GM18499 (cell line): ENCODE measurements around the gene HS6ST3.
"Not testable (repeated sequence)": the region's sequence is repeated elsewhere in the genome, so short reads cannot be mapped to it uniquely, and the experiment has no call there.

ENCODE experiments used
- ATAC-seq: cut with Tn5 transposase; IDR thresholded peaks from one replicate; pipeline ENCODE4 v1.9.1; 2021; ENCODE audit warnings: moderate number of reproducible peaks; ENCODE audit not compliant: insufficient read depth, unreplicated experiment

The HS6ST3 gene

GRCh38 chr13:96089749-96090239, at the start of gene HS6ST3:
HS6ST3 (plus strand) TSS chr13:96090107.
- ATAC-seq, result no peak

DNA sequence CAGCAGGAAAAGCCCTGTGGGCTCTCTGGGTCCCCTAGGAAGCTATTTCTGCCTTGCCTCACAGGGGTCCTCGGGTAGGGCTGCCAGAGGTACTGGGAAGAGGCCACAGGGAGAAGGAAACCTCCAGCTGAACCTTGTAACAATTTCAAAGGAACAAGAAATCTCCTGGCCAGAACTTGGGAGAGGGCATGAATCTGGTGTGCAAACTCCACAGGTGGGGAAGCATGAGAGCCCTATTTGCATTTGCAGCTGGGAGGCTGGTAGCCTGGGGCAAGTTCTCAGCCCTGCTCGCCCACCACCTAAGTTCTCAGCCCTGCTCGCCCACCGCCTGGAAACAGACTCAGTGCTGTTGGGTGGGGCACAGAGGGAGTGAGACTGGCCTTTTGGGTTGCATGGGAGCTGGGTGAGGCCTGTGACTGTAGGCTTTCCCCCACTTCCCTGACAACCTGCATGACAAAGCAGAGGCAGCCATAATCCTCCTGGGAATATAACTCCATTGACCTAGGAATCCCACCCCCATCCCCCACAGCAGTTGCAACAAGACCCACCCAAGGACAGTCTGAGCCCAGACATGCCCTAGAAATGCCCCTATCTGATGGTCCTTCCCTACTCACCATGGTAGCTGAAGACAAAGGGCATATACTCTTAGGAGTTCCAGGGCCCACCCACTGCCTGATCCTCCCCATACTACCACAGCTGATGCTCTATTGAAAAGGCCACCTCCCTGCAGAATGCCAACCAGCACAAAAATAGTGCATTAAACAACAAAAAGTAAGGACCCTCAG, 48.4 kb upstream of the HS6ST3 start:
- no peak for ATAC-seq

- ATAC-seq, result no peak
Observed at GRCh38 chr13:96044238-96044637, 45.7 kb upstream of the HS6ST3 start.

- not testable (repeated sequence) for ATAC-seq
Observed at GRCh38 chr13:96046449-96047126, 43.3 kb upstream of the HS6ST3 start.

DNA sequence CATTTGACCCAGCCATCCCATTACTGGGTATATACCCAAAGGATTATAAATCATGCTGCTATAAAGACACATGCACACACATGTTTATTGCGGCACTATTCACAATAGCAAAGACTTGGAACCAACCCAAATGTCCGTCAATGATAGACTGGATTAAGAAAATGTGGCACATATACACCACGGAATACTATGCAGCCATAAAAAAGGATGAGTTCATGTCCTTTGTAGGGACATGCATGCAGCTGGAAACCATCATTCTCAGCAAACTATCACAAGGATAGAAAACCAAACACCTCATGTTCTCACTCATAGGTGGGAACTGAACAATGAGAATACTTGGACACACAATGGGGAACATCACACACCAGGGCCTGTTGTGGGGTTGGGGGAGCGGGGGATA, 39.0 kb upstream of the HS6ST3 start:
- ATAC-seq, result not testable (repeated sequence)

DNA sequence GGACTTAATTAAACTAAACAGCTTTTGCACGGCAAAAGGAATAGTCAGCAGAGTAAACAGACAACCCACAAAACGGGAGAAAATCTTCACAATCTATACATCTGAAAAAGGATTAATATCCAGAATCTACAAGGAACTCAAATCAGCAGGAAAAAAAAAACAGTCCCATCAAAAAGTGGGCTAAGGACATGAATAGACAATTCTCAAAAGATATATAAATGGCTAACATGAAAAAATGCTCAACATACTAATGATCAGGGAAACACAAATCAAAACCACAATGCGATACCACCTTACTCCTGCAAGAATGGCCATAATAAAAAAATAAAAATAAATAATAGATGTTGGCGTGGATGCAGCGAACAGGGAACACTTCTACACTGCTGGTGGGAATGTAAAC, 38.4 kb upstream of the HS6ST3 start:
- not testable (repeated sequence) for ATAC-seq

GRCh38 chr13:96051946-96052345, 38.0 kb upstream of the HS6ST3 start:
- not testable (repeated sequence) for ATAC-seq

DNA sequence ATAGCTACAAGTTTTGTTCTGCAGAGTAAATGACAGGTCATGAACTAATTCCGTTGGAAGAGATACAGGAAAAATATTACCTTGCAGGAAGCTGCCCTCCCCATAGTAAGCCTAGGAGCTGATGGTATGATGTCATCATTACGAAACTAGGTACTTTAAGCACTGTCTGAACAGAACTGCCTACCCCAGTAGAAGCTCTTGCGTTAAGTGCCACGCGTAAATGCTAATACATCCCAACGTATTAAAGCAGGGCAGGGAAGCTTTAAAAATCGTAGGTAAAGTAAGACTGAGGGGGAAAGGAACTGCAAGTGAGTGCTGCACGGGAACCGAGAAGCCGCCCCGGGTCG, 37.3 kb upstream of the HS6ST3 start:
- ATAC-seq, result peak; percentile 49

DNA sequence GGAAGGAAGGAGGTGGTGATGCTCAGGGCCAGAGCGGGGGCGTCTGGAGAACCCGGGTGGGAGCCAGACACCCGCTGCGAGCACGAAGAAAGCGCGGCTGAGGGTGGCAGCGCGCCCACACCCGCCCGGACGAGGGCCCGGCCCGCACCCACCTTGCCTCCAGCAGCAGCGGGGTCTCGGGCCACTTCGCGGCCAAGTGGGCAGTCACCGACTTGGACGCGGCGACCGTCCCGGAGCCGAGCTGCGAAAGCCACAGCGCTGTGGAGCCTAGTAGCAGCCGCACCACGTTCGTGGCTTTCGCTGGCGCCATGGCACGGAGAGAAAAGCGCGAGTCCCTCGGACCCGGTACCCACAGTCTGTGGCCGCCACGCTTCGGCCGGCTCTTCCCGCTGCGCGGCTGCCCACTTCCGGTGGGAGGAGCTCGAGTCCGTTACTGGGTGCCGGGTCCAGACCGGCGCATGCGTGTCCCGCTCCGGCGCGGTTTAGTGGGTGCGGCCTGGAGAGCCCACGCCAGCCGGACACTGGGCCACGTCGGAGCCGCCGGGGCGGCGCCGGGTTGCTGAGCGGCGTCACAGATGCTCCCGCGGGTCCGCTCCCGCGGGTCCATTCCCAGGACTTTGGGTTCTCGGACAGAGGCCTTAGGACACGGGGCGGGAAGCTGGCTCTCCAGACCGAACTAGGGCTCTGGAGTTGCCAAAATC, 36.8 kb upstream of the HS6ST3 start, which contains the start of gene UGGT2:
Gene UGGT2 (minus strand): TSS at position 399 of the 701 bp plus-strand sequence. CDS start 89 bp downstream, at position 310.
- ATAC-seq, result peak; percentile 93

DNA sequence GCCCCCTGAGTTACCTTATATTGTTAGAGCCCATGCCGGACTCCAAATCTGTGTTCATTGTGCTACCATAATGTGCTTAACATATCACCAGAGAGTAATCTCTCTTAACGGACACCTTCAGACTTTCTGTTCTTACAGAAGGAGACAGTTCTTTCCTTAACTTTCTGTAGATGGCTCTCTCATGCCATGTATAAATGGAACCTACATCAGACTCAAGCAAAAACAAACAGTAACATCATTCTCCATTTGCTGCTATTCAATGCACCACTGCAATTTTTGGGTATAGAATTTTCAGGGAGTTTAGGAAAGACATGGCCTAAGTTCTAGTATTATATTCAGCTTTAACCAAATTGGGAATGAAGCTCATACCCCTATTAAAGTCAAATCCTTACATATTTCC, 24.1 kb upstream of the HS6ST3 start:
- no peak for ATAC-seq

DNA sequence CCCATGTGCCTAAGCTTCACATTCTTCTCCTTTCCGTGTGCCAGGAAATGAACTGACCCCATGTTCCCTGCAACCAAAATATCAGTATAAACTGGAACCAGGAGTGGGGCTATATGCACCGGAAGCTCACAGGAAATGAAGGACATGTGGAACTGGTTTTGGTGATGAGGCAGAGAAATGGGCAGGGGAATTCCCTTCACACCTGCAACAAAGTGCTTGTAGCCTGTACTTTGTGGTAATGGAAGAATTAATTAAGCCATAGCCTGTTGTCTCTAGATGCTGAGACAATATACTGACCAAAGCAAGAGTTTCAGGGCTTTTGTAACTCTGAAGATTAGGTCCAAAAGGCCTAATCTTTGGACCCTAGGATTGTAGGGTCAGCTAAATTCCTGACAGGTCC, 21.2 kb upstream of the HS6ST3 start:
- ATAC-seq, result no peak

DNA sequence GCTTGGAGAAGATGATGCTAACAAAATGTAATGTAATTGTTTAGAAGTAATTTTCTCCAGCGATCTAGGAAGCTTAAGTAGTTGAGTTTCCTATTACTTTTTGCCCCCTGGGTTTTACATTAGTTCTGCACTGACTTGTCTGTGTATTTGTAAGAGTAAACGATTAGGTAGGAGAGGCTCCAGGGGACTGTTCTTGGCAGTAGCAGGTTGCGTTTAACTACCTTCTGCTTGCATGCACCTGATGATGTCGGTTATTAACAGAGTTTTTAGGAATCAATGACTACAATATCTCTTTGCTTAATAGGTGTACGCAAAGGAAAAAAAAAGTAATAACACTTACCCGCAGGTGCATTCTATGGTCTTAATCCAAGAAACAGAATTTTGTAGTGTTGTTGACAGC, 18.4 kb upstream of the HS6ST3 start:
- no peak for ATAC-seq

GRCh38 chr13:96072392-96072791, 17.5 kb upstream of the HS6ST3 start:
- no peak for ATAC-seq

DNA sequence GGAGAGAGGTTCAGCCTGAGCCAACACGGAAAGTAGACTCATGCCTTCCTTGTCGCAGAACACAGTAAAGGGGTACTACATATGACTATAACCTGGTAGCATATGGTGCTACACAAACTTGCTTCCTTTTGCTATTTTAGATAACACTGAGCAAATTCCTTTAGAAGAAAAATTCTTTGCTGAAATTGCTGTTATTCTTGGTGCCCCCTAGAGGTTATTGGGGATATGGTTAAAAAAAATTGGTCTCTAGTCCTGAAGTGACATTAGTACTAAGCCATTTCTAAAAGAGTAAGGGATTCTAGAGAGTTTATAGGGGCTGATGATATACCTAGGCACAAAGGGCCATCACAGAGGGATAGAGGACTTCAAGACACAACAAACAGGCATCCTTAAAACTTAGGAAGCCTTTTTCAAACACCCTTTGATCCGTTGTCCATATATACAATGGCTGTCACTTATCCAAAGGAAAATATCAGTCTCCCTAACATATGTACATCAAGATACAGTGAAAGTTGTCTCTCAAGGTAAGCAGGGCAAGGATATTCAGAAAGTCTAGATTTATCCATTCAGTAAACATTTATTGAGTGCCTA, 13.9 kb upstream of the HS6ST3 start:
- peak; percentile 57 for ATAC-seq

DNA sequence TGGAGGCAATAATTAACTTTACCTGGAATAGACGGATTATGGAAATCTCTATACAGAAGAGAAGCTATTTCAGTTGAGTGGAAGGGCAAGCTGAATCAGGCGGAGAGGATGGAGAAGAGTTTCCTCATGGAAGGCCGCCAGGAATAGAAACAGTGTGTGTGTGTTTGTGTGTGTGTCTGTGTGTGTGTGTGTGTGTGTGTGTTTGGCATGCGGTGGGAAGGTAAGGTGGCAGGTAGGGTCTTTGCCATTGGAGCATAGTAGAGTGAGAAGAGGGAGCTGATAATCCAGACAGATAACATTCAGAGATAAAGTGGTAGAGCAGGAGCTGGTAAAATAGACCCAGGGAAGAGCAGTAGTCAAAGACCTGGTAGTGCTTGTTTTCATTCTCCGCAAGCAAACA, 9.2 kb upstream of the HS6ST3 start:
- no peak for ATAC-seq

GRCh38 chr13:96081888-96082287, 8.0 kb upstream of the HS6ST3 start:
- no peak for ATAC-seq

DNA sequence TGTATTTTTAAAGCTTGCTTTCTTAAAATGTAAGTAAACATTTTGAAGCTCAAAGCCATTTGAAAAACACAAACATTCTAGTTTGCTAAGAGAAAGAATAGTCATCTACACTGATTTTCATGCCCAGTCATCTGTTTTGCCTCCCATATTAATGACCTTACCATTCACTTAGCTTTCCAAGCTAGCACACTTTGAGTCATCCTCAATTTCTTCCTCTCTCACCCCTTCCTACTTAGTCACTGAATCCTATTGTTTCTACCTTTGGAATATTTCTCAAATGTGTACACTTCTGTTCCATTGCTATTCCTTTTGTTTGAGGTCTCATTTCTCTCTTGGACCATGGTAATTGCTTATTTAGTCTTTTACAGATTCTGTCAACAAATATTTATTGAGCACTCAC, 7.3 kb upstream of the HS6ST3 start:
- no peak for ATAC-seq

DNA sequence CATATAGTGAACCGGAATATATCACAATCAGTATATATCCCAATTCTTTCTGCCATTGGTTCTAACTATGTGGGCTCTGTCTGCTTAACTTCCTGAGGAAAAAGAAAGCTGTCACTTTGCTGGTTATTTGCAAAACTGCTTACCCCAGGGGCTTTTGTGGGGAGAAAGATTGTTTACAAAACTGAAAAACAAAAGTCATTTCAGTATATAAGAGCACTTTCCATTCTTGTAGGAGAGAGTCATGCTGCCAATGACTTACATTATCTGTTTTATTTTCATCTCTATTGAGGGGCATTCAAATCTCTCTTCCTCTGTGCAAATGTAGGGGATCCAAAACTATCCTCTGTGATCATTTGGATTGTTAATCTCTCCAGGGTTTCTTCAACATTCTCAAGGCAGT, 3.2 kb upstream of the HS6ST3 start:
- ATAC-seq, result no peak

GRCh38 chr13:96089139-96089538, 768 bp upstream of the HS6ST3 start:
- ATAC-seq, result no peak

- ATAC-seq, result no peak
Observed at GRCh38 chr13:96090240-96091101, 564 bp downstream of the HS6ST3 start.
